ENCODE measurements around the gene C5.

C5 gene

DNA sequence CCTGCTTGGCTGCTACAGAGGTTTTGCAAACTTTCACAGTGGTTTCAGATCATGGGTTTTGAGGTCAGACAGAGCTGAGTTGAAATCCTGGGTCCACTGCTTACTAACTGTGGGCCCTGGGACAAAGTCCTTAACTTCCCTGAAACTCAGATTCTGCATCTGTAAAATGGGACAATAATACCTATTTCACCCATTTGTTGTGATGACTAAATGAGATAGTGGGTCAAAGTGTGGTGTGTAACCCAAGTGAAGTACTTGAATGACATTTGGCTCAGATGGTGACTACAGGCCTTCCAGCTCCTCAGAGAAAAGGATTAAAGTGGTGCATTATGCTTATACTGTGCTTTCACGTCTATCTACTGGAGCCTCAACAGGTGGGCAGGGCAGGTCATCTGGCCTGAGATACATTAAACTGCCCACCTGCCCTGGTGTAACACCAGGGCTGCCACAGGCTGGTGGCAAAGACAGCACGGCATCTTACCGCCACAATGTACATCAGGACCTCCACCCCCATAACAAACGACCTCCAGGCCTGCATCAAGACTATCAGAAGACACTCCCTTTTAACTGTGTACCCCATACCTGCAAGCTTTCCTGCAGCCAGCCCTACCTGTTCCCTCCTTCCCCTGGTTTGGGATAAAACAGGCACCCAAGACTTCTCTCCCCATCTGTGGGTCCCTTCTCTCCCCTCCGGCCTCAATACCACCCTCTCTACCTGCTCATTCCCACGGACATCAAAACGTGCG lies 122.6 kb downstream of the C5 start:
- TF ChIP-seq, protein P1, sequence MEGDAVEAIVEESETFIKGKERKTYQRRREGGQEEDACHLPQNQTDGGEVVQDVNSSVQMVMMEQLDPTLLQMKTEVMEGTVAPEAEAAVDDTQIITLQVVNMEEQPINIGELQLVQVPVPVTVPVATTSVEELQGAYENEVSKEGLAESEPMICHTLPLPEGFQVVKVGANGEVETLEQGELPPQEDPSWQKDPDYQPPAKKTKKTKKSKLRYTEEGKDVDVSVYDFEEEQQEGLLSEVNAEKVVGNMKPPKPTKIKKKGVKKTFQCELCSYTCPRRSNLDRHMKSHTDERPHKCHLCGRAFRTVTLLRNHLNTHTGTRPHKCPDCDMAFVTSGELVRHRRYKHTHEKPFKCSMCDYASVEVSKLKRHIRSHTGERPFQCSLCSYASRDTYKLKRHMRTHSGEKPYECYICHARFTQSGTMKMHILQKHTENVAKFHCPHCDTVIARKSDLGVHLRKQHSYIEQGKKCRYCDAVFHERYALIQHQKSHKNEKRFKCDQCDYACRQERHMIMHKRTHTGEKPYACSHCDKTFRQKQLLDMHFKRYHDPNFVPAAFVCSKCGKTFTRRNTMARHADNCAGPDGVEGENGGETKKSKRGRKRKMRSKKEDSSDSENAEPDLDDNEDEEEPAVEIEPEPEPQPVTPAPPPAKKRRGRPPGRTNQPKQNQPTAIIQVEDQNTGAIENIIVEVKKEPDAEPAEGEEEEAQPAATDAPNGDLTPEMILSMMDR (IDR thresholded peaks at IDR 0.05; ENCODE audit: insufficient read depth, low read length) = no peak
- TF ChIP-seq POLR2AphosphoS5 (IDR thresholded peaks at IDR 0.05; ENCODE audit: low read depth) (no peak), GABPA (IDR thresholded peaks at IDR 0.05; ENCODE audit: low read depth) (no peak), SPI1 (IDR thresholded peaks at IDR 0.05; ENCODE audit: borderline replicate concordance, low read depth) (no peak)
- TF ChIP-seq, protein P2, sequence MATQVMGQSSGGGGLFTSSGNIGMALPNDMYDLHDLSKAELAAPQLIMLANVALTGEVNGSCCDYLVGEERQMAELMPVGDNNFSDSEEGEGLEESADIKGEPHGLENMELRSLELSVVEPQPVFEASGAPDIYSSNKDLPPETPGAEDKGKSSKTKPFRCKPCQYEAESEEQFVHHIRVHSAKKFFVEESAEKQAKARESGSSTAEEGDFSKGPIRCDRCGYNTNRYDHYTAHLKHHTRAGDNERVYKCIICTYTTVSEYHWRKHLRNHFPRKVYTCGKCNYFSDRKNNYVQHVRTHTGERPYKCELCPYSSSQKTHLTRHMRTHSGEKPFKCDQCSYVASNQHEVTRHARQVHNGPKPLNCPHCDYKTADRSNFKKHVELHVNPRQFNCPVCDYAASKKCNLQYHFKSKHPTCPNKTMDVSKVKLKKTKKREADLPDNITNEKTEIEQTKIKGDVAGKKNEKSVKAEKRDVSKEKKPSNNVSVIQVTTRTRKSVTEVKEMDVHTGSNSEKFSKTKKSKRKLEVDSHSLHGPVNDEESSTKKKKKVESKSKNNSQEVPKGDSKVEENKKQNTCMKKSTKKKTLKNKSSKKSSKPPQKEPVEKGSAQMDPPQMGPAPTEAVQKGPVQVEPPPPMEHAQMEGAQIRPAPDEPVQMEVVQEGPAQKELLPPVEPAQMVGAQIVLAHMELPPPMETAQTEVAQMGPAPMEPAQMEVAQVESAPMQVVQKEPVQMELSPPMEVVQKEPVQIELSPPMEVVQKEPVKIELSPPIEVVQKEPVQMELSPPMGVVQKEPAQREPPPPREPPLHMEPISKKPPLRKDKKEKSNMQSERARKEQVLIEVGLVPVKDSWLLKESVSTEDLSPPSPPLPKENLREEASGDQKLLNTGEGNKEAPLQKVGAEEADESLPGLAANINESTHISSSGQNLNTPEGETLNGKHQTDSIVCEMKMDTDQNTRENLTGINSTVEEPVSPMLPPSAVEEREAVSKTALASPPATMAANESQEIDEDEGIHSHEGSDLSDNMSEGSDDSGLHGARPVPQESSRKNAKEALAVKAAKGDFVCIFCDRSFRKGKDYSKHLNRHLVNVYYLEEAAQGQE (IDR thresholded peaks at IDR 0.05; ENCODE audit: insufficient replicate concordance, low read depth) = no peak
- Histone ChIP-seq H3K27me3 (ENCODE audit: insufficient read depth, poor library complexity, severe bottlenecking) (no peaks in the 10 kb centered on the region), H3K4me3 (replicated peaks; ENCODE audit: insufficient read depth, low read length) (no peak overlapping the region), H3K27ac (replicated peaks) (no peak overlapping the region)
- DNase-seq (ENCODE audit: low read depth in 1 of 2, low spot score in 1 of 2) = no peak

DNA sequence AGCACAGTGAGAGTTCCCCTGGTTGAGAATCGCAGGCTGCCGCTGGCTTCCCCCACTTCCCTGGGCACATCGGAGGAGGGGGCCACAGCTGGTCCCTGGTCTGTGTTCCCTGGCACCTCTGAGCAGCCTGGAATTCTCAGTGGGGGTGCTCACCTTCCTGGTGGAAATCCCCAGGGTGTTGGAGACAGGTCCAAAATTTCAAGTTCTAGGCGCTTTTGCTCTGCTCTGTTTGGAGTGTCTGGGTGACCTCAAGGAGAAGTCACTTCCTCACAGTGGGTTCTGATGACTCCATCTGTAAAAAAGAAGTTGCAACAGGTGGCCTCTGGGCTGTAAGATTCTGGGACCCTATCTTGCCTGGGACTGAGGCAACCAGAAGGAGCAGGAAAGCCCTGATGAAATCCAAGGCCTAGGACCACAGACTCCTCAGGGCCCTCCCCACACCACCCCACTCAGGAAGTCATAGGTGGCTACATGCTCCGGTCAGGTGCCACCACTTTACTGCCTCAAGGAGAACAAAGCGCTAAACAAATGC lies 123.6 kb downstream of the C5 start, which contains the start of gene TRAF1:
TRAF1 (minus strand) TSS at position 400 of the 532 bp plus-strand sequence. CDS start 721 bp downstream, outside the sequence.
- peak; percentile 96 for TF ChIP-seq SPI1 (IDR thresholded peaks at IDR 0.05; ENCODE audit: borderline replicate concordance, low read depth)
- TF ChIP-seq, protein P1 (IDR thresholded peaks at IDR 0.05; ENCODE audit: insufficient read depth, low read length) = no peak
- TF ChIP-seq GABPA (IDR thresholded peaks at IDR 0.05; ENCODE audit: low read depth) = 0 out of 2 replicates have a peak, but pooled peaks have one; percentile 24
- TF ChIP-seq, protein P2 (IDR thresholded peaks at IDR 0.05; ENCODE audit: insufficient replicate concordance, low read depth) = no peak
- TF ChIP-seq POLR2AphosphoS5 (IDR thresholded peaks at IDR 0.05; ENCODE audit: low read depth) = peak; percentile 62; the same call in 1 of the 2 replicates
- no peak within 1 kb of the TSS for H3K4me3 ChIP-seq (replicated peaks; ENCODE audit: insufficient read depth, low read length)
- peak within 1 kb of the TSS; percentile 74 for H3K27ac ChIP-seq (replicated peaks)
- peak; percentile 88 to 91 for DNase-seq (ENCODE audit: low read depth in 1 of 2, low spot score in 1 of 2)
- H3K27me3 ChIP-seq (ENCODE audit: insufficient read depth, poor library complexity, severe bottlenecking) = no peaks in the 10 kb centered on the region

DNA sequence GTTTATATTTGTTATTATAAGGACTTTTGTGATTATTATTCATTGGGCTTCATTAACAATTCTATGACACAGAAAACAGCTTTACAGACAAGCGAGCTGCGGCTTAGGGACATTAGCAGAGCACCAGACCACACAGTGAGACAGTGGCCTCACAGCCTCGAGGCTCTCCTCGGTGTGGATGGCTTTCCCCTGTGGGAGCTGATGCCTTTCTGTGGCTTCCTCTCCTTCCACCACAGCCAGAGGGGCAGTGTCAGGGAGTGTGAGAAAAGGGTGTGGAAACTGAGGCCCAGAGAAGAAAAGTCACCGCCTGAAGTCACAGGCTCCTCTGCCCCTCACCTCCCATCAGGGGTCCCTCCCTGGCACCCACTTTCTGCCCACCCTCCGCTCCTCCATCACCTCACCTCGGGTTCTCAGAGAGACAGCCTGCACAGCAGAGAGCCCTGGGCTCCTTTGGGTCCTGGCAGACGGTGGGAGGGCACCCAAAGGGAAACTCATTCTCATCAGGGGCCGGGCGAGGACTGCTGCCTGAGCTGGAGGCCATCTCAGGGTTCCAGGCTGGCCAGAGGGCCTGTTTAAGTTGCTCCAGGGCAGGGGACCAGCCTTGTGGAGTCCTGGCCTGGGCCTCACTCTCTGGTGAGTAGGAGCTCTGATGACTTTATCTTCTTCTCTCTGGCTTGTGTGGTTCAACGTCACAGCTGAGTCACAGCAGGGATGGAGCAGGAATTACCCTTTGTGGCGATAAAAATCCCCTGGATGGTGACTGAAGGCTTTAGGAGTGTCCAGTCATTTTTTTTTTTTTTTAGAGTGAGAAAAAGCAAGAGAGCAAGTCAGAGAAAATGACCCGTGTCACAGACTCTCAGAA lies 124.3 kb downstream of the C5 start:
- Histone ChIP-seq H3K4me3 (replicated peaks; ENCODE audit: insufficient read depth, low read length) (no peak overlapping the region), H3K27ac (replicated peaks) (peak overlapping the region; percentile 74), H3K27me3 (ENCODE audit: insufficient read depth, poor library complexity, severe bottlenecking) (no peaks in the 10 kb centered on the region)
- TF ChIP-seq SPI1 (IDR thresholded peaks at IDR 0.05; ENCODE audit: borderline replicate concordance, low read depth) = no peak
- TF ChIP-seq GABPA (IDR thresholded peaks at IDR 0.05; ENCODE audit: low read depth) = no peak
- TF ChIP-seq POLR2AphosphoS5 (IDR thresholded peaks at IDR 0.05; ENCODE audit: low read depth) = no peak
- TF ChIP-seq, protein P1 (IDR thresholded peaks at IDR 0.05; ENCODE audit: insufficient read depth, low read length) = no peak
- TF ChIP-seq, protein P2 (IDR thresholded peaks at IDR 0.05; ENCODE audit: insufficient replicate concordance, low read depth) = no peak
- DNase-seq (ENCODE audit: low read depth in 1 of 2, low spot score in 1 of 2) = peak in 1 of 2 experiments; percentile 39
